ENCODE data around the gene GPC6. TPM values are rescaled to one million over a fixed set of nuclear protein-coding genes. Genes with fewer than 3 reads are reported as not detected.

Gene GPC6
- total RNA-seq, 1 donor from 2014 or later: 63.0 TPM

GRCh38 chr13:93222976-93223375, 3.6 kb upstream of the GPC6 start:
- Histone ChIP-seq H4K20me1 (ENCODE audit: insufficient read depth, low read length) (no peaks in the 10 kb centered on the region), H3K79me2 (ENCODE audit: insufficient read depth, low read length) (peaks cover 7% of the 10 kb centered on the region), H3K27me3 (ENCODE audit: insufficient read depth, low read length) (no peaks in the 10 kb centered on the region), H3K9me3 (ENCODE audit: insufficient read depth, low read depth, low read length) (no peaks in the 10 kb centered on the region), H3K27ac (ENCODE audit: low read depth, low read length) (no peak overlapping the region), H3K4me2 (ENCODE audit: low read length) (no peak overlapping the region), H3K9ac (ENCODE audit: low read length) (no peak overlapping the region), H3K4me3 (ENCODE audit: insufficient read depth, low read depth, low read length) (no peak overlapping the region), H3K36me3 (ENCODE audit: insufficient read depth, low read length) (no peaks in the 10 kb centered on the region), H3K4me1 (ENCODE audit: insufficient read depth, low read length) (peaks cover 18% of the 10 kb centered on the region), H2AFZ (ENCODE audit: low read depth, low read length) (peak overlapping the region; percentile 22)
- Mint-ChIP-seq H3K27ac (ENCODE audit: unreplicated experiment) (peak overlapping the region; percentile 87), H3K4me1 (ENCODE audit: low read depth, unreplicated experiment) (peaks cover 33% of the 10 kb centered on the region), H3K27me3 (ENCODE audit: low read depth, unreplicated experiment) (no peaks in the 10 kb centered on the region), H3K4me3 (ENCODE audit: unreplicated experiment) (no peak overlapping the region), H3K9me3 (ENCODE audit: unreplicated experiment) (no peaks in the 10 kb centered on the region), H3K36me3 (ENCODE audit: low read depth, unreplicated experiment) (no peaks in the 10 kb centered on the region)
- DNase-seq (ENCODE audit: low read depth) (no peak), FAIRE-seq (no peak)
- TF ChIP-seq CTCF (IDR thresholded peaks at IDR 0.05; ENCODE audit: insufficient read depth, low read depth, low read length) (no peak), EZH2 (IDR thresholded peaks at IDR 0.05; ENCODE audit: insufficient read depth, low read length) (no peak)

DNA sequence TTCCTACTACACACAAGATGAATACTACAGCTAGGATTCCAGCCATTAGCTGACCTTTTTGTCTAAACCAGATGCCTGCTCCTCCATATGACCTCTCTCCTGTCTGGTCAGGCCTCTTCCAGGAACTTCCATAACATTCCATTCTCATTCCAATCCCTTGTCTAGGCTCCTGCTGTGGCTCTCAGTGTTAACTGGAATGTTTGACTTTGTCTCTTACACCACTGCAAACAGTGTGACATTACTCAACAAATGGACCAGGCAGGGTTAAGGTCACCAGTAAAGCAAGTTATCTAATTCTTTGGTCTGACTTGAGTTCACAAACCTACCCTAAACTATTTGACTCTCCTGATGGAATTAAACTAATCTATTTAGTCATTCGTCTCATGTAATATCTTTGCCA, 2.1 kb upstream of the GPC6 start:
- H3K4me3 ChIP-seq (ENCODE audit: insufficient read depth, low read depth, low read length): no peak overlapping the region
- H3K79me2 ChIP-seq (ENCODE audit: insufficient read depth, low read length): peaks cover 22% of the 10 kb centered on the region
- DNase-seq (ENCODE audit: low read depth): peak; percentile 93
- Mint-ChIP-seq H3K36me3 (ENCODE audit: low read depth, unreplicated experiment) (no peaks in the 10 kb centered on the region), H3K4me3 (ENCODE audit: unreplicated experiment) (no peak overlapping the region), H3K27ac (ENCODE audit: unreplicated experiment) (peak overlapping the region; percentile 61), H3K4me1 (ENCODE audit: low read depth, unreplicated experiment) (peaks cover 28% of the 10 kb centered on the region), H3K27me3 (ENCODE audit: low read depth, unreplicated experiment) (no peaks in the 10 kb centered on the region), H3K9me3 (ENCODE audit: unreplicated experiment) (no peaks in the 10 kb centered on the region)
- no peak overlapping the region for H3K9ac ChIP-seq (ENCODE audit: low read length)
- FAIRE-seq: peak; percentile 76
- H3K27ac ChIP-seq (ENCODE audit: low read depth, low read length): peak overlapping the region; percentile 19
- H3K36me3 ChIP-seq (ENCODE audit: insufficient read depth, low read length): no peaks in the 10 kb centered on the region
- no peaks in the 10 kb centered on the region for H4K20me1 ChIP-seq (ENCODE audit: insufficient read depth, low read length)
- H3K9me3 ChIP-seq (ENCODE audit: insufficient read depth, low read depth, low read length): no peaks in the 10 kb centered on the region
- H3K4me2 ChIP-seq (ENCODE audit: low read length): no peak overlapping the region
- H3K4me1 ChIP-seq (ENCODE audit: insufficient read depth, low read length): peaks cover 22% of the 10 kb centered on the region
- TF ChIP-seq EZH2 (IDR thresholded peaks at IDR 0.05; ENCODE audit: insufficient read depth, low read length): no peak
- TF ChIP-seq CTCF (IDR thresholded peaks at IDR 0.05; ENCODE audit: insufficient read depth, low read depth, low read length): no peak
- H3K27me3 ChIP-seq (ENCODE audit: insufficient read depth, low read length): no peaks in the 10 kb centered on the region
- no peak overlapping the region for H2AFZ ChIP-seq (ENCODE audit: low read depth, low read length)

DNA sequence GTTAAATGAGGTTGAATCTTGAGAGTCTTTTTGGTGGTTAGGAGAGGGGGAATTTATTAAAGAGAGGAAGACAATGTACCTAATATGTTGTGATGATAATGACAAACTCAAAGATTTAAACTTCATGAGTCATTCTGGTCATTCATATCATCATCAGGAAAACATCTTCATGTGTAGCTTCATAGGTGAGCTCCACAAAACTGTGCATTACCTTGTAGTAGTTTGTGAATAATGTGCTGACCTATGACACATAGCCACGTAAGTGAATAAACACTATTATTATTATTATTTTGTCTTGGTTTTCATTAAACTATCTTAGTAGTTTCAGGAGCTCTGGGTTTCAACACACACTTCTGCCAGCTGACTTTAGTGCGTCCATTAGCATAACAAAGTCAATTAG, 997 bp upstream of the GPC6 start:
- peak overlapping the region; percentile 97 for H3K27ac Mint-ChIP-seq (ENCODE audit: unreplicated experiment)
- H3K36me3 ChIP-seq (ENCODE audit: insufficient read depth, low read length): no peaks in the 10 kb centered on the region
- no peak for TF ChIP-seq CTCF (IDR thresholded peaks at IDR 0.05; ENCODE audit: insufficient read depth, low read depth, low read length)
- TF ChIP-seq EZH2 (IDR thresholded peaks at IDR 0.05; ENCODE audit: insufficient read depth, low read length): no peak
- no peaks in the 10 kb centered on the region for H3K27me3 Mint-ChIP-seq (ENCODE audit: low read depth, unreplicated experiment)
- FAIRE-seq: peak; percentile 96
- no peak for DNase-seq (ENCODE audit: low read depth)
- H3K9ac ChIP-seq (ENCODE audit: low read length): no peak overlapping the region
- no peaks in the 10 kb centered on the region for H4K20me1 ChIP-seq (ENCODE audit: insufficient read depth, low read length)
- H3K4me3 ChIP-seq (ENCODE audit: insufficient read depth, low read depth, low read length): peak overlapping the region; percentile 80
- H3K27ac ChIP-seq (ENCODE audit: low read depth, low read length): no peak overlapping the region
- H3K9me3 ChIP-seq (ENCODE audit: insufficient read depth, low read depth, low read length): no peaks in the 10 kb centered on the region
- peaks cover 34% of the 10 kb centered on the region for H3K4me1 Mint-ChIP-seq (ENCODE audit: low read depth, unreplicated experiment)
- H2AFZ ChIP-seq (ENCODE audit: low read depth, low read length): no peak overlapping the region
- H3K36me3 Mint-ChIP-seq (ENCODE audit: low read depth, unreplicated experiment): no peaks in the 10 kb centered on the region
- peak overlapping the region; percentile 92 for H3K4me2 ChIP-seq (ENCODE audit: low read length)
- peak overlapping the region; percentile 99 for H3K4me3 Mint-ChIP-seq (ENCODE audit: unreplicated experiment)
- peaks cover 32% of the 10 kb centered on the region for H3K4me1 ChIP-seq (ENCODE audit: insufficient read depth, low read length)
- H3K27me3 ChIP-seq (ENCODE audit: insufficient read depth, low read length): no peaks in the 10 kb centered on the region
- peaks cover 32% of the 10 kb centered on the region for H3K79me2 ChIP-seq (ENCODE audit: insufficient read depth, low read length)
- no peaks in the 10 kb centered on the region for H3K9me3 Mint-ChIP-seq (ENCODE audit: unreplicated experiment)

All from astrocyte (in vitro differentiated cells and primary cell).